Smooth muscle cell of bladder (primary cell): ENCODE results near the gene PLAC8. TPM values are rescaled to one million over a fixed set of nuclear protein-coding genes. Genes with fewer than 3 reads are reported as not detected.

ENCODE experiments used
- total RNA-seq: library from RNA; depleted of rRNA; stranded (reverse); fragments of >200 nt; gene quantifications from 2 replicates; pipeline ENCODE4 v1.2.3, GENCODE V29; 2014

The PLAC8 gene, protein sequence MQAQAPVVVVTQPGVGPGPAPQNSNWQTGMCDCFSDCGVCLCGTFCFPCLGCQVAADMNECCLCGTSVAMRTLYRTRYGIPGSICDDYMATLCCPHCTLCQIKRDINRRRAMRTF
- total RNA-seq, result under 0.01 and 0.28 TPM in 2 replicates

DNA sequence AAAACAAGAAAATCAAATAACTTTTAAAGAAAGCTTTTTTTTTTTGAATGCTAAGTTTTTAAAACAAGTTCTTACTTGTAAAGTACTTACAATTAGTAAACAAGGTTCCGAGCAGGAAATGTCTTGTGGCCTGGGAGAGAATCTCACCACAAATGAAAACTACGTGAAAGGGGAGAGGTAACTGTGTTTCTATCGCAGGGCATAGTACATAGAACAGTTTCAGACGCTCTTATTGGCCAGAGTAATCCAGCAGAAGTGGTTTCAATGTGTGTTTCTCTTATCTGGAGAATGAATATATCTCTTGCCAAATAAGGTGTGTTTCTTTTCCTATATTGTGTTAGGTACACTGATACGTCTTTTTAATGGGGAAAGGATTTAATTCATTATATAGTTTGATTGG lies at the start of gene PLAC8:
Gene PLAC8, minus strand, starts transcription at position 154 of the 400 bp plus-strand sequence. CDS start 6,808 bp downstream, outside the sequence.

Other genes starting within 250 kb of the PLAC8 start
- 314 and 324 TPM in 2 replicates for gene SEC31A, start 223.6 kb downstream of the PLAC8 start, total RNA-seq
- gene THAP9, start 214.0 kb downstream of the PLAC8 start, total RNA-seq, result 4.7 TPM in 2 replicates
- 8.9 and 12.8 TPM in 2 replicates for gene LIN54, start 103.9 kb downstream of the PLAC8 start, total RNA-seq
- gene COPS4, start 79.5 kb downstream of the PLAC8 start, total RNA-seq, result 75.0 and 88.5 TPM in 2 replicates
- 13.7 and 18.3 TPM in 2 replicates for gene COQ2, start 170.1 kb upstream of the PLAC8 start, total RNA-seq
- gene HPSE, start 220.1 kb upstream of the PLAC8 start, total RNA-seq, result 0.83 and 1.1 TPM in 2 replicates